ENCODE results near the gene CLHC1. TPM values are rescaled to one million over a fixed set of nuclear protein-coding genes. Genes with fewer than 3 reads are reported as not detected.

Gene CLHC1
- total and polyA plus RNA-seq, 2 experiments from 2014 or later, result 19.7 to 27.0 TPM

- H3K27ac ChIP-seq, result no peak overlapping the region
- H3K9me3 ChIP-seq (ENCODE audit: low read depth), result no peaks in the 10 kb centered on the region
- DNase-seq (ENCODE audit: low read depth in 1 of 2, low spot score in 1 of 2), result no peak
- H3K4me3 ChIP-seq, result no peak overlapping the region
- peaks cover 7% of the 10 kb centered on the region for H3K4me1 ChIP-seq (ENCODE audit: low read depth)
- no peaks in the 10 kb centered on the region for H3K36me3 ChIP-seq
- no peak for TF ChIP-seq CTCF (IDR thresholded peaks at IDR 0.05; ENCODE audit: low read depth, low read length)
- no peaks in the 10 kb centered on the region for H3K27me3 ChIP-seq
These were observed 6.5 kb downstream of the CLHC1 start for GRCh38 chr2:55225481-55226020.

- no peaks in the 10 kb centered on the region for H3K27me3 ChIP-seq
- no peaks in the 10 kb centered on the region for H3K9me3 ChIP-seq (ENCODE audit: low read depth)
- TF ChIP-seq CTCF (IDR thresholded peaks at IDR 0.05; ENCODE audit: low read depth, low read length), result no peak
- H3K27ac ChIP-seq, result no peak overlapping the region
- peaks cover 7% of the 10 kb centered on the region for H3K4me1 ChIP-seq (ENCODE audit: low read depth)
- H3K36me3 ChIP-seq, result no peaks in the 10 kb centered on the region
- DNase-seq (ENCODE audit: low read depth in 1 of 2, low spot score in 1 of 2), result no peak
- H3K4me3 ChIP-seq, result no peak overlapping the region
These were observed 7.3 kb downstream of the CLHC1 start for GRCh38 chr2:55224761-55225261.

GRCh38 chr2:55223958-55224760 lies 7.9 kb downstream of the CLHC1 start:
- DNase-seq (ENCODE audit: low read depth in 1 of 2, low spot score in 1 of 2), result no peak
- Histone ChIP-seq H3K36me3 (no peaks in the 10 kb centered on the region), H3K4me3 (no peak overlapping the region), H3K27ac (no peak overlapping the region), H3K4me1 (ENCODE audit: low read depth) (peaks cover 3% of the 10 kb centered on the region), H3K9me3 (ENCODE audit: low read depth) (no peaks in the 10 kb centered on the region), H3K27me3 (no peaks in the 10 kb centered on the region)
- no peak for TF ChIP-seq CTCF (IDR thresholded peaks at IDR 0.05; ENCODE audit: low read depth, low read length)

GRCh38 chr2:55213822-55214221 lies 18.3 kb downstream of the CLHC1 start:
- Histone ChIP-seq H3K4me1 (ENCODE audit: low read depth) (no peaks in the 10 kb centered on the region), H3K4me3 (no peak overlapping the region), H3K36me3 (no peaks in the 10 kb centered on the region), H3K9me3 (ENCODE audit: low read depth) (no peaks in the 10 kb centered on the region), H3K27me3 (no peaks in the 10 kb centered on the region), H3K27ac (no peak overlapping the region)
- DNase-seq (ENCODE audit: low read depth in 1 of 2, low spot score in 1 of 2), result no peak
- no peak for TF ChIP-seq CTCF (IDR thresholded peaks at IDR 0.05; ENCODE audit: low read depth, low read length)

GRCh38 chr2:55204950-55205349 lies 27.1 kb downstream of the CLHC1 start:
- no peak for DNase-seq (ENCODE audit: low read depth in 1 of 2, low spot score in 1 of 2)
- no peak for TF ChIP-seq CTCF (IDR thresholded peaks at IDR 0.05; ENCODE audit: low read depth, low read length)
- no peak overlapping the region for H3K27ac ChIP-seq
- no peaks in the 10 kb centered on the region for H3K36me3 ChIP-seq
- H3K4me1 ChIP-seq (ENCODE audit: low read depth), result no peaks in the 10 kb centered on the region
- no peaks in the 10 kb centered on the region for H3K27me3 ChIP-seq
- no peaks in the 10 kb centered on the region for H3K9me3 ChIP-seq (ENCODE audit: low read depth)
- no peak overlapping the region for H3K4me3 ChIP-seq

Data from cardiac muscle cell (in vitro differentiated cells and primary cell).